ENCODE results near the gene MYB. TPM values are rescaled to one million over a fixed set of nuclear protein-coding genes. Genes with fewer than 3 reads are reported as not detected.

MYB gene
- polyA plus RNA-seq, 6 donors from 2014 or later: 0.13 to 0.39 (median 0.26) TPM; not detected in 2

DNA sequence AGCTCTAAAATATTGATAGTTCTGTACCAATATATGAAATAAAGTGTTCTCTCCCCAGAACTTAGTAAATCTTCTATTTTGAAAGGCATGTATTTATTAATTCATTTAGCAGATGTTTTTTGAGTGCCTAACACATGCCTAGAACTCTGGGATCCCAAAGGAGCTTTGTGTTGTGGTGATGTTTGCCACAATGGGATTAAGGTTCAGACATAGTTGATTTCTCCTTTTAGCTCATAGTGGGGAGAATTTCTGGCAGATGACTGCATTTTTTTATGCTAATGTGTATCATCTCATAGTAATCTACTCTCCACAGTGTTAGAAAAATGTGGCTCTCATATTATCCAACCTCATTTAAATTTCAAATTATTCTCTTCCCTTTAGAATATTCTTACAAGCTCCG, 21.7 kb downstream of the MYB start:
- no peak overlapping the region for H3K4me3 Mint-ChIP-seq
- DNase-seq (no peak), ATAC-seq (ENCODE audit: low read depth in 2 of 2) (no peak)
- H3K4me1 Mint-ChIP-seq: no peaks in the 10 kb centered on the region
- no peak overlapping the region for H3K27ac Mint-ChIP-seq
- no peaks in the 10 kb centered on the region for H3K9me3 Mint-ChIP-seq
- no peaks in the 10 kb centered on the region for H3K36me3 Mint-ChIP-seq
- no peaks in the 10 kb centered on the region for H3K27me3 Mint-ChIP-seq

DNA sequence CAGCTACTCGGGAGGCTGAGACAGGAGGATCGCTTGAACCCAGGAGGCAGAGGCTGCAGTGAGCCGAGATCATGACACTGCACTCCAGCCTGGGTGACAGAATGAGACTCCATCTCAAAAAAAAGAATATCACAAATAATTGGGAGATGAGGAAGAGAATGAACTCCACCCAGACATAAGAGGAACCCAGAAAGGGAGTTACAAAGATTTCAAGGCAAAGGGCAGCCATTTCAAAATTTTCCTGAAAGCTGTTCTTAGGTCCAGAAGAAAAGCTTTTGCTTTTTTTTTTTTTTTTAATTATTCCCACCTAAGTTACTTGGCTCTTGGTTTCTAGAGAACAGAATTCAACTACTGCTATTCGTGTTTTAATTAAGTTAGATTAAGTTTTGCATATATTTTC, 23.8 kb downstream of the MYB start:
- H3K9me3 Mint-ChIP-seq: no peaks in the 10 kb centered on the region
- no peaks in the 10 kb centered on the region for H3K27me3 Mint-ChIP-seq
- peaks cover 3 to 8% (median 6%) of the 10 kb centered on the region in 3 donors for H3K4me1 Mint-ChIP-seq
- no peak for DNase-seq
- no peak for ATAC-seq (ENCODE audit: low read depth in 2 of 2)
- H3K27ac Mint-ChIP-seq: no peak overlapping the region
- no peaks in the 10 kb centered on the region for H3K36me3 Mint-ChIP-seq
- H3K4me3 Mint-ChIP-seq: no peak overlapping the region

DNA sequence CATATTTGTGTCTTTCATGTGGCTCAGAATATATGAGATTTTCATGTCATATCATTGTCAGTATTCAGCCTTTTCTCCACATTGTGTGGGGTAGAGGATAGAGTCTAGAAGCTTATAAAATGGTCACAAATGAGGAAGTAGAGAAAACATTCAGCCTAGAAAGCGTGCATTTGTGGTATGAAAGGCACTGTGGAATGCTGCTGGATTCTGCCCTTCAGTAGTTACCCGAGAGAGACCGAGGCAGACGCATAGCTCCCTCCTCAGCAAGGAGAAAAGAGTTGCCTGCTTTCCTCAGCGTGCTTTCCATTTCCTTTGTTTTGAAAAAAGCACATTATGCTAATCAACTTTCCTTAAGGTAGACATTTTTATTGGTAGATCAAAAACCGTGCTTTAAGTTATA, 28.7 kb downstream of the MYB start:
- H3K4me1 Mint-ChIP-seq: peaks cover 13 to 22% (median 19%) of the 10 kb centered on the region in 3 donors
- peak; percentile 90 to 96 for ATAC-seq (ENCODE audit: low read depth in 2 of 2)

DNA sequence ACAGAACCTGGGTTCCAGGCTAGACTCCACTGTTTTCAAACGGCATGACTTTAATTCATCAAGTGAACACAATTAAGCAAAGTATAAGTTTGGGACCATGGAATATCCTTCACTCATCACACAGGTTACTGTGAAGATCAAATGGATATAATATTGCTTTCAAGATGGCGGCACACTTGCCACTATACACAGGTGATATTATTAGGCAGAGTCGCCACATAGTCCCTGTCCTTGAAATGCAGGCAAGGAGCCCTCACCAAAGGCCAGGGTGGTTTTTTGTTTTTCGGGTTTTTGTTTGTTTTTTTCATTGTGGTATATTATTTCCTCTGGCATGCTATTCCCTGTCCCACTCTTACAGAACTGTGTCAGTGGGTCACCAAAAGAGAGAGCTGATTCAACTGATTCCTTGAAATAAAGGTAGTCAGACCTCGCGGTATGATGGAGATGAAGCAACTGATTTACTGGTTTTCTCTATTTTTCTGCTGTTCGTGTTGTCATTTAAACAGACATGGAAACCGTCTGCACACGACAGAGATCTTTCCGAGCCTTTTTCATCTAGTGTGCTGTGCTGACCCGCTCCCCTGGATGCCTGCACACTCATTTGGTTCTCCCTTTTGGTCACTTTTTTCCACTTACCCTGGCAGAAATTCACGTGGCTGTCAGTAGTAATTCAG, 29.7 kb downstream of the MYB start:
- peak overlapping the region; percentile 3 to 95 (median 76) for H3K4me3 Mint-ChIP-seq
- ATAC-seq (ENCODE audit: low read depth in 2 of 2) (no peak), DNase-seq (no peak)
- no peaks in the 10 kb centered on the region for H3K9me3 Mint-ChIP-seq
- peaks cover 0 to 6% of the 10 kb centered on the region in 2 donors for H3K36me3 Mint-ChIP-seq
- no peak overlapping the region for H3K27ac Mint-ChIP-seq
- H3K4me1 Mint-ChIP-seq: peaks cover 13 to 22% (median 19%) of the 10 kb centered on the region in 3 donors
- no peaks in the 10 kb centered on the region for H3K27me3 Mint-ChIP-seq

More for the DNA sequence above, 28.7 kb downstream of the MYB start:
- peaks cover 0 to 6% of the 10 kb centered on the region in 2 donors for H3K36me3 Mint-ChIP-seq
- H3K27me3 Mint-ChIP-seq: no peaks in the 10 kb centered on the region
- DNase-seq: peak; percentile 29
- H3K27ac Mint-ChIP-seq: peak overlapping the region in 5 of 6 donors; percentile 24 to 94 (median 66)
- peak overlapping the region; percentile 71 to 95 (median 84) for H3K4me3 Mint-ChIP-seq
- no peaks in the 10 kb centered on the region for H3K9me3 Mint-ChIP-seq

DNA sequence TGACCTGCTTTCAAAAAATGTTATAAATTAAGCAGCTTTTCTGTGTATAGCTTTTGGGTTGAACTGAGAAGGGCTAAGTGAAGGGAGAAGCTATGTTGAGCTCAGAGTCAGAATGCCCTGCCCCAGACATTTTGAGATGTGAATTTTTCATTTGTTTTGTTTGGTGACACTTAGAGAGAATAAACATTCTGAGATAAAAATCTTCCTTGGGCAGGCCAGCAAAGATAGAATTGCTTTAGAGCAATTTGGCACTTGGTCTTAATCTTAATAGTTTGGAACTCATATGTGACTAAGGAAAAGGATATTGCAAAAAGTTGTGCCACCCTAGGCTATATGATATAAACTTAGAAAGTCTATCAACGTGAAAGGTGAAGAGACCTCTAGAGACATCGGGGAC, 30.2 kb downstream of the MYB start:
- Mint-ChIP-seq H3K27ac (no peak overlapping the region), H3K4me3 (peak overlapping the region in 1 of 8 donors; percentile 52), H3K4me1 (peaks cover 13 to 22% (median 19%) of the 10 kb centered on the region in 3 donors), H3K9me3 (no peaks in the 10 kb centered on the region), H3K36me3 (peaks cover 0 to 6% of the 10 kb centered on the region in 2 donors), H3K27me3 (no peaks in the 10 kb centered on the region)
- ATAC-seq (ENCODE audit: low read depth in 2 of 2) (no peak), DNase-seq (no peak)

DNA sequence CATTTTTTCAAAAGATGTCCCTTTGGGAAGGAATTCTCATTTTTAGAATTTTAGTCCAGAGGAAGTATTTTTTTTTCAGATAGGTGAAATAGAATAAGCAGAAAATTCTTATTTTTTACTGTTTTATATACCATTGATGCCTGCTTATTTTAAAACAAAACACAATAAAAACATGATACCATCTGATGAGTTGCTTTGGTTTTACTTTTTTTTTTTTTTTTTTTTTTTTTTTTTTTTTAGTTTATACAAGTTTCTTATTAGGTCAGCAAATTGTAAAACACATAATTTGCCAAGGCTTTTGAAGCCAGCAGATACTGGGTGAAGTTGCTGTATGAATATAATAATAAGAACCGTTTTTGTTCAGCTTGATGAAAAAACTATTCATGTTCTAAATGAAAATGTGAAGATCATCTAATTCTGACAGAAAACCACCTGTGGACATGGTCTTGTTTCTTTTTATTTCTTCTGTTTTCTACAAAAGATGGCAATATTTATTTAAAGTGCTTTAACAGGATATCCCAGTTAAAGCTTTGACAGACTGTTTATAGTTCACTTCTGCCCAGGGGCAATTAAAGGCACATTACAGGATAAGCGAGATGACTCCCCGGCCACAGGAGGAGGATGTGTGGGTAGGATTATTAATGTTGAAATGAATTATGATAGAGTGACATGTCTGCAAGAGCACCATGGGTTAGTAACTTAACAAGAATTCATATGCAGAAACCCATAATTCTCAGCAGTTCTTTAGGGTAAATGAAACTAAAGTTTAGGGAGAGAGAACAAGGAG, 31.1 kb downstream of the MYB start:
- Mint-ChIP-seq H3K4me1 (peaks cover 13 to 22% (median 19%) of the 10 kb centered on the region in 3 donors), H3K27me3 (no peaks in the 10 kb centered on the region), H3K4me3 (no peak overlapping the region), H3K36me3 (peaks cover 0 to 6% of the 10 kb centered on the region in 2 donors), H3K27ac (peak overlapping the region in 1 of 6 donors; percentile 3), H3K9me3 (no peaks in the 10 kb centered on the region)
- ATAC-seq (ENCODE audit: low read depth in 2 of 2) (no peak), DNase-seq (no peak)

DNA sequence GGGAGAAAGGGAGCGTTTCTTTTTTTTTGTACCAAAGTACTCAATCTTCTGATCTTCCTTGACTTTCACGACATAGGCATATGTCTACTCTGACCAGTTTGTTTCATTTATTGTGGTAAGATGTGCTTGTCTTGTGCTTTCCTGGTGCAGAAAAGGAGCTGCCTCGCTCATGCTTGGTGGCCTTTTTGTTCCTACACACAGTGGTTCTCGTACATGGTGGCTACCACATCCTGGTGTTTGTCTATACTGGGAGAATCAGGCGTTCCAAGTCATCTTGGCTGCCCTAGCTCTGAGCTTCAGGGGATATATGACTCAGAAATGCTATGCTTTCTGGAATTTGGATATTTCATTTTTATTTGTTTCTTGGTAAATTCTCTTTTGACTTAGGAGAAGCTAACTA, 31.8 kb downstream of the MYB start:
- ATAC-seq (ENCODE audit: low read depth in 2 of 2): no peak
- no peak overlapping the region for H3K27ac Mint-ChIP-seq
- H3K4me3 Mint-ChIP-seq: no peak overlapping the region

DNA sequence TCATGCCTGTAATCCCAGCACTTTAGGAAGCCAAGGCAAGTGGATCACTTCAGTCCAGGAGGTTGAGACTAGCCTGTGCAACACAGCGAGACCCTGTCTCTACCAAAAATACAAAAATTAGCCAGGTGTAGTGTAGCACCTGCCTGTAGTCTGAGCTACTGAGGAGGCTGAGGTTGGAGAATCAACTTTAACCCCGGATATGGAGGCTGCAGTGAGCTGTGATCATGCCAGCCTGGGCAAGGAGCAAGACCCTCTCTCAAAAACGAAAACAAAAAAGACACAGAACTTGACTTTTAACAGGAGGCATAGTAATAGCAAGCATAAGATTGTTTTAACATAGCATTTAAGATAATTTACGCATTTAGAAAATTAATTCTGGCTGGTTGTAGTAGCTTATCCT, 32.5 kb downstream of the MYB start:
- Mint-ChIP-seq H3K36me3 (peaks cover 0 to 6% of the 10 kb centered on the region in 2 donors), H3K4me1 (peaks cover 13 to 22% (median 19%) of the 10 kb centered on the region in 3 donors), H3K9me3 (no peaks in the 10 kb centered on the region), H3K4me3 (no peak overlapping the region), H3K27me3 (no peaks in the 10 kb centered on the region), H3K27ac (no peak overlapping the region)
- DNase-seq (no peak), ATAC-seq (ENCODE audit: low read depth in 2 of 2) (no peak)

More for the DNA sequence above, 31.8 kb downstream of the MYB start:
- Mint-ChIP-seq H3K27me3 (no peaks in the 10 kb centered on the region), H3K4me1 (peaks cover 13 to 22% (median 19%) of the 10 kb centered on the region in 3 donors), H3K9me3 (no peaks in the 10 kb centered on the region), H3K36me3 (peaks cover 0 to 6% of the 10 kb centered on the region in 2 donors)
- no peak for DNase-seq

DNA sequence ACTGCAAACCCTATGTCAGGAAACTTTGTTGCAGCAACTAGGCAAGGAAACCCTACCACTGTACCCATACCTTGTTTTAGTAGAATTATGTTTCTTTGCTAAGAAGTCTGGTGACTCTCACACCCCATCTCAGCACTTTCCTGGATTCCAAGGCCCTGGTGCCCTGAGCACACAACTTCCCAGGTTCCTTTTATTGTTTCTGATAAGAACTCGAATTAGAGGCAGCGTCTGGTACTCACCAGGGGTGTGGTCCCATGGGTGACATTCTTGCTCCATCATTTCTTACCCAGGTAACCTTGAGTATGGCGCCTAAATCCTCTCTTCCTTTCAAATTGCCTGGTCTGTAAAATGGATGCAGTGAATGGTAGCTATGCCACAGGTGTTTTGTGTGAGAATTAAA, 34.1 kb downstream of the MYB start:
- Mint-ChIP-seq H3K27me3 (no peaks in the 10 kb centered on the region), H3K36me3 (peaks cover 0 to 6% of the 10 kb centered on the region in 2 donors), H3K27ac (peak overlapping the region in 1 of 6 donors; percentile 21), H3K9me3 (no peaks in the 10 kb centered on the region), H3K4me3 (no peak overlapping the region), H3K4me1 (peaks cover 7 to 13% (median 12%) of the 10 kb centered on the region in 3 donors)
- no peak for ATAC-seq (ENCODE audit: low read depth in 2 of 2)
- DNase-seq: no peak

DNA sequence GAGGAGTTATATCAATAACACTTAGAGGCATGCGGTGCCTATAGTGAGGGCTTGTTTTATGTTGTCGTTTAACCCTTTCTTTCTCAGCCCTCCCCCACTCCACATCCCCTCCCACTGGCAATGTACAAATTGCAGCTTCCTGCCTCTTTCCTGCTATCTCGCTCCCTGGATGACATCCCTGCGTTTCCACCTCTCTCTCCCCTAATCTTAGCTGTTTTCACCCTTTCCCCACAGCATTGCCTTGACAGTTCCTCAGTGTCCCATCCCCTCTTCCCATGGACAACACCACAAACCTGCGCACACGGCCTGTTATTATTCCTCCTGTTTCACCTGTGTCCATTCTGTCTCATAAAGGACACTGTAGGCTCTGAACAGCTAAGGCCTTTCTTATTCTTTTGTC, 34.5 kb downstream of the MYB start:
- H3K27me3 Mint-ChIP-seq: no peaks in the 10 kb centered on the region
- H3K4me3 Mint-ChIP-seq: no peak overlapping the region
- no peak for ATAC-seq (ENCODE audit: low read depth in 2 of 2)
- H3K27ac Mint-ChIP-seq: peak overlapping the region in 1 of 6 donors; percentile 29
- no peak for DNase-seq
- H3K36me3 Mint-ChIP-seq: peaks cover 0 to 6% of the 10 kb centered on the region in 2 donors
- peaks cover 3 to 9% (median 8%) of the 10 kb centered on the region in 3 donors for H3K4me1 Mint-ChIP-seq
- H3K9me3 Mint-ChIP-seq: no peaks in the 10 kb centered on the region

DNA sequence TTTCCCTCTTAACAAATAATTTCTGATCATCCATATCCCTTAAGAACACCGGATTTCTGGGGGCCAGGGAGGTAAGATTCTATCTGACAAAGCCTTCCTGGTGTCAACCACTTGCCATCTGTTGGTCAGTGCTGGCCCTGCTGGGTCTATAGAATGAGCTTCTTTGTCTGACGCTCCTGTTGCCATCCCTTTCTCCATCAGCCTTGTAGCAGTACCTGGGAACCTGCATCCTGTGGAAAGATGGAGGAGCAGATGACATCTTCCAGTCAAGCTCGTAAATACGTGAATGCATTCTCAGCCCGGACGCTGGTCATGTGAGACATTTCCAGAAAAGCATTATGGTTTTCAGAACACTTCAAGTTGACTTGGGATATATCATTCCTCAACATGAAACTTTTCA, 36.6 kb downstream of the MYB start:
- Mint-ChIP-seq H3K27ac (no peak overlapping the region), H3K36me3 (no peaks in the 10 kb centered on the region), H3K4me1 (peaks cover 2 to 11% (median 2%) of the 10 kb centered on the region in 3 donors), H3K27me3 (no peaks in the 10 kb centered on the region), H3K4me3 (no peak overlapping the region), H3K9me3 (no peaks in the 10 kb centered on the region)
- DNase-seq (no peak), ATAC-seq (ENCODE audit: low read depth in 2 of 2) (no peak)

DNA sequence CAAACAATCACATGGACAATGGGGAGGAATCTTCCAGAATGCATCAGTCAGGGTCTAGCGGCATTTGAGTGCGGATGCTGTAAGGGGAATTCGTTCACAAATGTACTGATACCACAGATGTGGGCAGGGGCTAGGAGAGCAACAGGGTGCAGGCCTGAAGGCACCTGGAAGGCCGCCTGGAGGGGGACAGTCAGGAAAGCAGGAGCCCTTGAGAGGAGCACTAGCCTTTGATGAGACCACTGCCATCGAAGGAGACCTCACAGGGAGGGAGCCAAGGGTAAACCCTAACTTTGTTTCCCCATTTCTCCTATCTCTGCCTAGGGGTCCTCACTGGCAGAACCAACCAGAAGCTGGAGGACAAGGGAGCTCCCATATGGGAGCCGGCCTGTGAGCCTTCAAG, 38.2 kb downstream of the MYB start:
- Mint-ChIP-seq H3K4me3 (no peak overlapping the region), H3K36me3 (no peaks in the 10 kb centered on the region), H3K4me1 (peaks cover 16 to 20% (median 16%) of the 10 kb centered on the region in 3 donors), H3K27ac (no peak overlapping the region), H3K27me3 (no peaks in the 10 kb centered on the region), H3K9me3 (peaks cover 0 to 3% (median 0%) of the 10 kb centered on the region in 7 donors)
- ATAC-seq (ENCODE audit: low read depth in 2 of 2): no peak
- no peak for DNase-seq

DNA sequence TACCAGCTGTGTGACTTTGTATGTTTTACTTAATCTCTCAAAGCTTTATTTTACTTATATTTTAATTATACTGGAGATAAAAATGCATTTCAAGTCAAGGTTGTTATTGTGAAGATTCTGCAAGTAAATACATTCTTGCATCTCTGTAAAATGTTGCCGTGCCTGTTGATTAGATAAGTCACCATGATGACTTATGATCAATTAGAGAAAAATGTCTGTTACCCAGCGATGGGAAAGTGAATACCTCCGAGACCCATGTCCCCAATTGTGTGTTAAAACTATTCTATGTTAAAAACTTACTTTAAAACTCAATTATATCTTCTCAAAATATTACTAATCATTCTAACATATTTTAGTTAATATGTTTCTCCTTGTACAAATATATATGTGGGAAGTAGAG, 39.9 kb downstream of the MYB start:
- Mint-ChIP-seq H3K27ac (no peak overlapping the region), H3K36me3 (no peaks in the 10 kb centered on the region), H3K4me1 (peaks cover 16 to 20% (median 19%) of the 10 kb centered on the region in 3 donors), H3K9me3 (peaks cover 0 to 3% (median 0%) of the 10 kb centered on the region in 7 donors), H3K27me3 (no peaks in the 10 kb centered on the region), H3K4me3 (no peak overlapping the region)
- DNase-seq: no peak
- no peak for ATAC-seq (ENCODE audit: low read depth in 2 of 2)

DNA sequence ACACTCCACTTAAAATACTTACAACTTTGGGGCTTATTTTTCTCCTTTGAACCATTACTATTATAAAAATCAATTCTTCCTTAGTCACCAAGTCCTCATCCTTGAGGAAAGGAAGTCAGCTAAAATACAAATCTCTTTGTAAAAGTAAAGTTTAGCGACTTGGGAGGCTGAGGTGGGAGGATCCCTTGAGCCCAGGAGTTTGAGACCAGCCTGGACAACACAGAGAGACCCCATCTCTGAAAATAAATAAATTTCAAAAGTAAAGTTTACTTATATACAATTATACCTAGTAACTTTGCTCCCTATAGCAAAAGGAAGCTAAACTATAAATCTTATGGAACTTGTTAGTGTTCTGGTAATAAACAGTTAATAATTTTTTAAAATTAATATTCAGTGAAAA, 40.4 kb downstream of the MYB start:
- Mint-ChIP-seq H3K27me3 (no peaks in the 10 kb centered on the region), H3K36me3 (no peaks in the 10 kb centered on the region), H3K9me3 (peaks cover 0 to 3% (median 0%) of the 10 kb centered on the region in 7 donors), H3K27ac (no peak overlapping the region), H3K4me3 (no peak overlapping the region), H3K4me1 (peaks cover 16 to 20% (median 19%) of the 10 kb centered on the region in 3 donors)
- DNase-seq (no peak), ATAC-seq (ENCODE audit: low read depth in 2 of 2) (no peak)

All from naive B cell (primary cell).